Ovary (tissue), 9 donors: ENCODE results near the gene CLIP2. TPM values are rescaled to one million over a fixed set of nuclear protein-coding genes. Genes with fewer than 3 reads are reported as not detected.
"Not testable (repeated sequence)": the region's sequence is repeated elsewhere in the genome, so short reads cannot be mapped to it uniquely, and the experiment has no call there.

Source experiments
- DNase-seq, 5 donors: peaks; one replicate each; pipeline ENCODE4 v3.0.0-alpha.2; 2019 to 2020
- H3K27ac ChIP-seq, 2 donors: fragments of 200-600 bp; one replicate each; pipeline versions ENCODE4 v1.5.1 to v1.8.0; 2019 to 2022
- H3K27me3 ChIP-seq: fragments of 200-600 bp; one replicate; pipeline ENCODE4 v1.8.0; 2022
- H3K36me3 ChIP-seq: fragments of 200-600 bp; sonication (generic); one replicate; pipeline ENCODE4 v1.5.1; 2019
- H3K4me1 ChIP-seq: one replicate; pipeline ENCODE4 v1.8.1; 2013; ENCODE audit warnings: mild to moderate bottlenecking, moderate library complexity; ENCODE audit not compliant: insufficient read depth
- H3K4me3 ChIP-seq: fragments of 200-600 bp; sonication (generic); one replicate; pipeline ENCODE4 v1.5.1; 2017
- H3K9me3 ChIP-seq, 2 donors: fragments of 200-600 bp in 1 of 2; sonication (generic) in 1 of 2; one replicate each; pipeline versions ENCODE4 v1.5.1 to v1.8.1; 2013 to 2019; ENCODE audit warnings: mild to moderate bottlenecking in 1 of 2, moderate library complexity in 1 of 2
- EP300 ChIP-seq: sonication (generic); formaldehyde crosslinking; IDR thresholded peaks from one replicate; pipeline ENCODE4 v1.6.1; 2017; ENCODE audit warnings: antibody characterized with exemption
- POLR2A ChIP-seq: fragments of 450-650 bp; IDR thresholded peaks from one replicate; pipeline ENCODE4 v1.6.1; 2017; ENCODE audit warnings: antibody characterized with exemption, mild to moderate bottlenecking, moderate library complexity
- WGBS, 3 donors: extraction: QIAGEN DNeasy Blood & Tissue Kit in 1 of 3; methylation state at CpG; one replicate each; pipeline versions ENCODE4 v1.1.5 to v1.1.7; 2013 to 2017; 5-methylcytosine and 5-hydroxymethylcytosine counted together
- intact Hi-C, 4 donors: fragments of 100-400 bp; cut with DNase I; formaldehyde crosslinking; loops; one replicate each; pipeline versions ENCODE4 v1.11.0 to v1.15.1; 2022 to 2023
- polyA plus RNA-seq, 2 donors: library from polyadenylated mRNA; stranded (reverse); fragments of 200-250 nt in 1 of 2; fragments of 350-450 nt in 1 of 2; fragmentation: Illumina TruSeq in 1 of 2; extraction: RNeasy Lipid Tissue Mini Kit (QIAGEN cat#74804) in 1 of 2; gene quantifications; one replicate each; pipeline ENCODE4 v1.2.3, GENCODE V29; 2013 to 2014
- total RNA-seq, 7 donors: library from RNA; depleted of rRNA in 2 of 7; stranded (reverse); fragments of >200 nt in 2 of 7; fragmentation: NEBNext Ultra II Directional in 3 of 7; extraction: Animal tissue kit (Norgen Biotek cat#: 25700) in 3 of 7; gene quantifications; one replicate each; pipeline versions ENCODE4 v1.1.0 to v1.2.4, GENCODE V29; 2016 to 2023
- TF ChIP-seq, protein P1 (sequence below), 3 donors: fragments of 450-650 bp in 2 of 3; fragments of 200-600 bp in 1 of 3; IDR thresholded peaks; one replicate each; pipeline versions ENCODE4 v1.5.1 to v1.8.0; 2016 to 2022; ENCODE audit warnings: antibody characterized with exemption in 3 of 3, mild to moderate bottlenecking in 1 of 3
- donor health status: DM: no; HTN: no; CAD: no; lungs with moderate emphysema.
- donor health status: DM: no; HTN: no; CAD: no.
- donor health status: Bipolar disorder and iron deficiency.
- donor health status: DM: yes; HTN: yes; CAD: no.
- donor health status: DM: no; HTN: no; CAD: no.
- donor health status: DM: yes; HTN: yes; CAD: no.

CLIP2 gene
- total and polyA plus RNA-seq, 9 donors: 5.1 to 51.5 (median 28.9) TPM

DNA sequence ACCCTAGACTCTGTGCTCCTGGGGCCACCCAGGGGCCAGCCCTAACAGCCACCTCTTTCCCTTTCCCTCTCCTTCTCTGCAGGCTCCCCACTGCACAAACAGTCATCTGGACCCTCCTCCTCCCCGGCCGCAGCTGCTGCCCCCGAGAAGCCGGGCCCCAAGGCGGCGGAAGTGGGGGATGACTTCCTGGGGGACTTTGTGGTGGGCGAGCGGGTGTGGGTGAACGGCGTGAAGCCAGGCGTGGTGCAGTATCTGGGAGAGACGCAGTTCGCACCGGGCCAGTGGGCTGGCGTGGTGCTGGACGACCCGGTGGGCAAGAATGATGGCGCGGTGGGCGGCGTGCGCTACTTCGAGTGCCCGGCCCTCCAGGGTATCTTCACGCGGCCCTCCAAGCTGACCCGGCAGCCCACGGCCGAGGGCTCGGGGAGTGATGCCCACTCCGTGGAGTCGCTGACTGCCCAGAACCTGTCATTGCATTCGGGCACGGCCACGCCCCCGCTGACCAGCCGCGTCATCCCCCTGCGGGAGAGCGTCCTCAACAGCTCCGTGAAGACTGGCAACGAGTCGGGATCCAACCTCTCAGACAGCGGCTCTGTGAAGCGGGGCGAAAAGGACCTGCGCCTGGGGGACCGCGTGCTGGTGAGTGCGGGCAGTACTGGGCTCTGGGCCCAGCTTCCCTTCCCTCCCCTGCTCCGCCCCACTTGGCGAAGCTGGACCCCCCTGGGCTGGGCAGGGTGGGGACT, 49.3 kb downstream of the CLIP2 start:
- no peaks in the 10 kb centered on the region for H3K36me3 ChIP-seq
- WGBS, 3 donors: 92 to 96% (median 93%) methylated on average over 52 of the region's 52 CpGs
- no peak overlapping the region for H3K27ac ChIP-seq
- no peak for TF ChIP-seq POLR2A
- no peak for TF ChIP-seq EP300
- TF ChIP-seq, protein P1, sequence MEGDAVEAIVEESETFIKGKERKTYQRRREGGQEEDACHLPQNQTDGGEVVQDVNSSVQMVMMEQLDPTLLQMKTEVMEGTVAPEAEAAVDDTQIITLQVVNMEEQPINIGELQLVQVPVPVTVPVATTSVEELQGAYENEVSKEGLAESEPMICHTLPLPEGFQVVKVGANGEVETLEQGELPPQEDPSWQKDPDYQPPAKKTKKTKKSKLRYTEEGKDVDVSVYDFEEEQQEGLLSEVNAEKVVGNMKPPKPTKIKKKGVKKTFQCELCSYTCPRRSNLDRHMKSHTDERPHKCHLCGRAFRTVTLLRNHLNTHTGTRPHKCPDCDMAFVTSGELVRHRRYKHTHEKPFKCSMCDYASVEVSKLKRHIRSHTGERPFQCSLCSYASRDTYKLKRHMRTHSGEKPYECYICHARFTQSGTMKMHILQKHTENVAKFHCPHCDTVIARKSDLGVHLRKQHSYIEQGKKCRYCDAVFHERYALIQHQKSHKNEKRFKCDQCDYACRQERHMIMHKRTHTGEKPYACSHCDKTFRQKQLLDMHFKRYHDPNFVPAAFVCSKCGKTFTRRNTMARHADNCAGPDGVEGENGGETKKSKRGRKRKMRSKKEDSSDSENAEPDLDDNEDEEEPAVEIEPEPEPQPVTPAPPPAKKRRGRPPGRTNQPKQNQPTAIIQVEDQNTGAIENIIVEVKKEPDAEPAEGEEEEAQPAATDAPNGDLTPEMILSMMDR (IDR thresholded peaks at IDR 0.05): no peak
- no peaks in the 10 kb centered on the region for H3K4me1 ChIP-seq
- DNase-seq: no peak
- no peak overlapping the region for H3K4me3 ChIP-seq
- no peaks in the 10 kb centered on the region for H3K9me3 ChIP-seq
- intact Hi-C loops: no loop called here
- H3K27me3 ChIP-seq: no peaks in the 10 kb centered on the region

- H3K4me3 ChIP-seq, DNase-seq, H3K4me1 ChIP-seq, intact Hi-C loops, H3K27me3 ChIP-seq, H3K9me3 ChIP-seq, H3K27ac ChIP-seq, H3K36me3 ChIP-seq: not testable (repeated sequence)
- 89 to 96% (median 91%) methylated on average over 2 of the region's 2 CpGs for WGBS, 3 donors
These were observed 50.4 kb downstream of the CLIP2 start for GRCh38 chr7:74339648-74340047.

DNA sequence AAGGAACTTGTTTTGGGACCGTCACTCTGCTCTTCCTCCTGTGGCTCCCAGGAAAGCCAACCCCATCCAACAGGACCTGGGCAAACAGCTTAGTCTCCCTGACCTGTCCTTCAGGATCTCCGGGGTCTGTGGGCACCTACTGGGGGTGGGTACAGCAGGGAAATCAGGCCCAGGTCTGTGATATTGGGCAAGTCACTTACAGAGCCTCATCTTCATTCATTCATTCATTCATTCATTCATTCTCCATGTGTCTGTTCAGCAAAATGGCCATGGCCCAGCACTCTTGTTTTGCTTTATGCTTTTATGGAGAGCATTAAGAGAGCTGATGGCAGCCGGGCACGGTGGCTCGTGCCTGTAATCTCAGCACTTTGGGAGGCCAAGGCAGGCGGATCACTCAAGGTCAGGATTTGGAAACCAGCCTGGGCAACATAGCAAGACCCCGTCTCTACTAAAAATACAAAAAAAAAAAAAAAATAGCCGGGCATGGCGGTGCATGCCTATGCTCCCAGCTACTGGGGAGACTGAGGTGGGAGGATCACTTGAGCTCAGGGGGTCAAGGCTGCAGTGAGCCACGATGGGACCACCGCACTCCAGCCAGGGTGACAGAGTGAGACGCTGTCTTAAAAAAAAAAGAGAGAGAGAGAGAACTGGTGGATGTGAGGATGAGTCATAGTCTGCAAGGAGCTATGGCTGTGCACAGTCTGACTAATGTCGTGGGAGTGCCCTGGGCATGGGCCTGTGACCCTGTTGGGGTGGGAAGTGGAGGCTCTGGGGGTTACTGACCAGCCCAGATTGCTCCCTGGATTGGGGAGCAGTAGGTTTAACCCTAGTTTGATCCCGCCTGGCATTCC, 54.3 kb downstream of the CLIP2 start:
- no peak for DNase-seq
- no peak overlapping the region for H3K27ac ChIP-seq
- H3K36me3 ChIP-seq: no peaks in the 10 kb centered on the region
- H3K9me3 ChIP-seq: no peaks in the 10 kb centered on the region
- WGBS, 3 donors: 56 to 68% (median 66%) methylated on average over 14 of the region's 14 CpGs
- no peak overlapping the region for H3K4me3 ChIP-seq
- intact Hi-C loops: no loop called here
- H3K4me1 ChIP-seq: no peaks in the 10 kb centered on the region
- H3K27me3 ChIP-seq: no peaks in the 10 kb centered on the region
- no peak for TF ChIP-seq POLR2A
- no peak for TF ChIP-seq EP300
- TF ChIP-seq, protein P1 (IDR thresholded peaks at IDR 0.05): no peak

DNA sequence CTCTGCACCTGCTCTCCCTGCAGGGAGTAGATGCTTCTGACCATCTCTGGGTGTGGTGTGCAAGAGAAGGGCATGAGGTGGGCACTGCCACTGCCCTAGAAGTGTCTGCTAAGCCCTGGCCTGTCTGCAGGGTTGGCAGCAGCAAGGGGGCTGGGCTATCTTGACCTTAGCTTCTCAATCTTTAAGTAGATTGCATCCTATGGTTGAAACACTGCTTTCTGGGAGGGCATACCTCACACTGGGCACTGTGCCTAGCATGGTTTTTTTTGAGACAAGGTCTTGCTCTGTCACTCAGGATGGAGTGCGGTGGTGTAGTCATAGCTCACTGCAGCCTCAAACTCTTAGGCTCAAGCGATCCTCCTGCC, 54.9 kb downstream of the CLIP2 start:
- 79 to 100% (median 96%) methylated on average over 2 of the region's 2 CpGs for WGBS, 3 donors
- Histone ChIP-seq H3K4me1 (no peaks in the 10 kb centered on the region), H3K27me3 (no peaks in the 10 kb centered on the region), H3K27ac (no peak overlapping the region), H3K9me3 (no peaks in the 10 kb centered on the region), H3K36me3 (no peaks in the 10 kb centered on the region), H3K4me3 (no peak overlapping the region)
- no peak for DNase-seq
- TF ChIP-seq, protein P1 (IDR thresholded peaks at IDR 0.05): no peak
- TF ChIP-seq POLR2A (no peak), EP300 (no peak)
- intact Hi-C loops: no loop called here

- Histone ChIP-seq H3K27ac (no peak overlapping the region), H3K27me3 (no peaks in the 10 kb centered on the region), H3K4me3 (no peak overlapping the region), H3K9me3 (no peaks in the 10 kb centered on the region), H3K4me1 (no peaks in the 10 kb centered on the region), H3K36me3 (no peaks in the 10 kb centered on the region)
- intact Hi-C loops: no loop called here
- no peak for TF ChIP-seq POLR2A
- TF ChIP-seq, protein P1 (IDR thresholded peaks at IDR 0.05): no peak
- TF ChIP-seq EP300: no peak
- no peak for DNase-seq
- WGBS, 3 donors: 79 to 88% (median 87%) methylated on average over 2 of the region's 2 CpGs
These were observed 55.6 kb downstream of the CLIP2 start for GRCh38 chr7:74344786-74345185.
